Ascending aorta (tissue), 2 donors: ENCODE results near the gene VEPH1. TPM values are rescaled to one million over a fixed set of nuclear protein-coding genes. Genes with fewer than 3 reads are reported as not detected.

Source experiments
- DNase-seq, 2 donors: peaks; one replicate each; pipeline ENCODE4 v3.0.0-alpha.2; 2019; ENCODE audit warnings: low spot score in 2 of 2
- H3K27ac ChIP-seq, 2 donors: fragments of 200-600 bp; sonication (generic); one replicate each; pipeline ENCODE4 v1.5.1; 2016 to 2017; ENCODE audit warnings: mild to moderate bottlenecking in 1 of 2
- H3K27me3 ChIP-seq: fragments of 200-600 bp; sonication (generic); one replicate; pipeline ENCODE4 v1.5.1; 2017
- H3K36me3 ChIP-seq, 2 donors: fragments of 200-600 bp; sonication (generic); one replicate each; pipeline ENCODE4 v1.5.1; 2016
- H3K4me1 ChIP-seq, 2 donors: fragments of 200-600 bp; sonication (generic); one replicate each; pipeline ENCODE4 v1.5.1; 2016 to 2017; ENCODE audit warnings: mild to moderate bottlenecking in 1 of 2
- H3K4me3 ChIP-seq, 2 donors: fragments of 200-600 bp; sonication (generic); one replicate each; pipeline ENCODE4 v1.5.1; 2016 to 2017; ENCODE audit warnings: mild to moderate bottlenecking in 1 of 2
- H3K9me3 ChIP-seq, 2 donors: fragments of 200-600 bp; sonication (generic); one replicate each; pipeline ENCODE4 v1.5.1; 2016
- CTCF ChIP-seq, 3 experiments: fragments of 200-600 bp in 2 of 3; fragments of 450-650 bp in 1 of 3; sonication (generic) in 2 of 3; IDR thresholded peaks; one replicate each; pipeline ENCODE4 v1.5.1; 2016 to 2019; ENCODE audit warnings: antibody characterized with exemption in 3 of 3, mild to moderate bottlenecking in 1 of 3, moderate library complexity in 1 of 3
- intact Hi-C: fragments of 100-400 bp; cut with DNase I; formaldehyde crosslinking; loops from one replicate; pipeline ENCODE4 v1.15.1; 2023
- total RNA-seq: library from RNA; depleted of rRNA; stranded (reverse); fragments of >200 nt; gene quantifications from one replicate; pipeline ENCODE4 v1.1.0, GENCODE V29; 2016

The VEPH1 gene
- total RNA-seq, 1 donor from 2014 or later, result 2.2 TPM

GRCh38 chr3:157241599-157241998 is 261.6 kb downstream of the VEPH1 start:
- Histone ChIP-seq H3K27me3 (no peaks in the 10 kb centered on the region), H3K9me3 (no peaks in the 10 kb centered on the region), H3K4me3 (no peak overlapping the region), H3K27ac (no peak overlapping the region), H3K36me3 (no peaks in the 10 kb centered on the region), H3K4me1 (no peaks in the 10 kb centered on the region)
- TF ChIP-seq CTCF (IDR thresholded peaks at IDR 0.05), result no peak
- intact Hi-C loops, result no loop called here
- DNase-seq, result no peak

- intact Hi-C loops, result no loop called here
- no peak overlapping the region for H3K27ac ChIP-seq
- DNase-seq, result no peak
- H3K27me3 ChIP-seq, result no peaks in the 10 kb centered on the region
- TF ChIP-seq CTCF (IDR thresholded peaks at IDR 0.05), result no peak
- H3K9me3 ChIP-seq, result no peaks in the 10 kb centered on the region
- no peak overlapping the region for H3K4me3 ChIP-seq
- H3K36me3 ChIP-seq, result no peaks in the 10 kb centered on the region
- no peaks in the 10 kb centered on the region for H3K4me1 ChIP-seq
Measured at GRCh38 chr3:157240408-157240807, 262.8 kb downstream of the VEPH1 start.

DNA sequence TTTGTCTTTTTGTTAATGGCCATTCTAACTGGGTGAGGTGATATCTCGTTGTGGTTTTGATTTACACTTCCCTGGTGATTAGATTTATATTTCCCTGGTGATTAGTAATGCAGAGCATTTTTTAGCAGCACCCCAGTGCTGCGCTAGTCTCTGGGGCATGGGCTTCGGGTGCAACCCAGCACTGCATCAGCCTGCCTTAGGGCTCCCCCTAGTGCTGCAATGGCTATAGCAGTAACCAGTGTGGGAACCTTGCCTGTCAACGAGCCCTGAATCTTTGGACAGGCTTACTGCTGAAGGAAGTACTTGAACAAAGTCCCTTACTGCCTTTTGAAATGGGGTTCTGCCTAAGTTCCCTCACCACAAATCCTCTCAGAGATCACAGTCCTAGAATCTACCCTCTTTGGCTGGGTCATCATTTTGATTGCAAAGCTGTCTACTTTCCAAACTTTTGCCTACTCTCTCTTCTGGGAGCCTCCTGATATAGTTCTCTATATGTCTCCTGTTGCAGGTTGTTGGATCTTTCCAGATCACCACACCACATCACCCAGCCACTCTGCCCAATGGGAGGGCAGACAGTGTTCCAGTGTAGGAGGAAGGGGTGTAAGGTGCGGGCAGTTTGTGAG is 264.0 kb downstream of the VEPH1 start:
- Histone ChIP-seq H3K9me3 (no peaks in the 10 kb centered on the region), H3K4me1 (no peaks in the 10 kb centered on the region), H3K4me3 (no peak overlapping the region), H3K27me3 (no peaks in the 10 kb centered on the region), H3K36me3 (no peaks in the 10 kb centered on the region), H3K27ac (no peak overlapping the region)
- intact Hi-C loops, result no loop called here
- TF ChIP-seq CTCF (IDR thresholded peaks at IDR 0.05), result peak; percentile 22 to 54 (median 34)
- peak; percentile 13 to 73 for DNase-seq

DNA sequence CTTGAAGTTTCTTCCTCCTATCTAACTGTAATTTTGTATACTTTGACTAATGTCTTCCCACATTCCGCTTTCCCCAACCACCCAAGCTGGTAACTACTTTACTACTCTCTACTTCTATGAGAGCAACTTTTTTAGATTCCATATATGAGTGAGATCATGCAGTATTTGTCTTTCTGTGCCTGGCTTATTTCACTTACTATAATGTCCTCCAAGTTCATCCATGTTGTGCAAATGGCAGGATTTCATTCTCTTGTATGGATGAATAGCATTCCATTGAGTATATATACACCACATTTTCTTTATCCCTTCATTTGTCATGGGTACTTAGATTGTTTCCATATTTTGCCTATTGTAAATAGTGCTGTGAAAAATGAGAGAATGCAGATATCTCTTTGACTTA is 264.8 kb downstream of the VEPH1 start:
- Histone ChIP-seq H3K27ac (no peak overlapping the region), H3K4me3 (no peak overlapping the region), H3K36me3 (no peaks in the 10 kb centered on the region), H3K27me3 (no peaks in the 10 kb centered on the region), H3K9me3 (no peaks in the 10 kb centered on the region), H3K4me1 (no peaks in the 10 kb centered on the region)
- intact Hi-C loops, result no loop called here
- no peak for DNase-seq
- no peak for TF ChIP-seq CTCF (IDR thresholded peaks at IDR 0.05)

GRCh38 chr3:157237886-157238285 is 265.3 kb downstream of the VEPH1 start:
- H3K4me1 ChIP-seq, result no peaks in the 10 kb centered on the region
- no peak for TF ChIP-seq CTCF (IDR thresholded peaks at IDR 0.05)
- H3K27me3 ChIP-seq, result no peaks in the 10 kb centered on the region
- intact Hi-C loops, result no loop called here
- no peaks in the 10 kb centered on the region for H3K36me3 ChIP-seq
- H3K4me3 ChIP-seq, result no peak overlapping the region
- DNase-seq, result no peak
- H3K9me3 ChIP-seq, result no peaks in the 10 kb centered on the region
- H3K27ac ChIP-seq, result no peak overlapping the region

- no peak overlapping the region for H3K27ac ChIP-seq
- intact Hi-C loops, result no loop called here
- no peaks in the 10 kb centered on the region for H3K36me3 ChIP-seq
- no peaks in the 10 kb centered on the region for H3K4me1 ChIP-seq
- H3K4me3 ChIP-seq, result no peak overlapping the region
- no peak for DNase-seq
- no peaks in the 10 kb centered on the region for H3K9me3 ChIP-seq
- no peak for TF ChIP-seq CTCF (IDR thresholded peaks at IDR 0.05)
- no peaks in the 10 kb centered on the region for H3K27me3 ChIP-seq
Measured at GRCh38 chr3:157235291-157235690, 267.9 kb downstream of the VEPH1 start.
